ENCODE measurements around the gene CLCN2.
A peak's percentile ranks its signal among the peaks of the same experiment; 100 is the strongest.

The CLCN2 gene

GRCh38 chr3:184321666-184322065 lies 39.7 kb downstream of the CLCN2 start:
- no peak for DNase-seq

- no peak for DNase-seq
These were observed 41.3 kb downstream of the CLCN2 start for GRCh38 chr3:184320104-184320445.

- no peak for DNase-seq
These were observed 44.2 kb downstream of the CLCN2 start for GRCh38 chr3:184317201-184317600.

- DNase-seq = no peak
These were observed 44.6 kb downstream of the CLCN2 start for GRCh38 chr3:184316792-184317191.

GRCh38 chr3:184315871-184316661 lies 45.3 kb downstream of the CLCN2 start:
- no peak for DNase-seq

- DNase-seq = no peak
These were observed 45.9 kb downstream of the CLCN2 start for GRCh38 chr3:184315543-184315867.

- peak; percentile 57 for DNase-seq
These were observed 46.5 kb downstream of the CLCN2 start for GRCh38 chr3:184314700-184315542.

- DNase-seq = peak; percentile 86
These were observed 47.1 kb downstream of the CLCN2 start, which contains the start of gene EIF4G1 for GRCh38 chr3:184314363-184314699. Gene EIF4G1, plus strand, starts transcription at chr3:184314606. Its CDS starts 1,191 bp downstream, at chr3:184315797.

GRCh38 chr3:184311633-184312032 lies 49.8 kb downstream of the CLCN2 start:
- no peak for DNase-seq

- no peak for DNase-seq
These were observed 52.7 kb downstream of the CLCN2 start for GRCh38 chr3:184308744-184309143.

- DNase-seq = no peak
These were observed 53.5 kb downstream of the CLCN2 start for GRCh38 chr3:184307915-184308314.

GRCh38 chr3:184306341-184306972 lies 54.9 kb downstream of the CLCN2 start:
- no peak for DNase-seq

- no peak for DNase-seq
These were observed 55.8 kb downstream of the CLCN2 start for GRCh38 chr3:184305577-184305976.

GRCh38 chr3:184300378-184300720 lies 61.1 kb downstream of the CLCN2 start:
- DNase-seq = no peak

GRCh38 chr3:184299488-184300377 lies 61.7 kb downstream of the CLCN2 start:
- DNase-seq = no peak

GRCh38 chr3:184298759-184299487 lies 62.5 kb downstream of the CLCN2 start, which contains the start of gene PSMD2:
Gene PSMD2, plus strand, starts transcription at chr3:184299241. Its CDS starts 26 bp downstream, at chr3:184299267.
- DNase-seq = peak; percentile 97

GRCh38 chr3:184296616-184297015 lies 64.8 kb downstream of the CLCN2 start:
- no peak for DNase-seq

Data from effector CD8-positive, alpha-beta T cell (primary cell).